Left lung (tissue), 10 donors: ENCODE results near the gene CAPN13. TPM values are rescaled to one million over a fixed set of nuclear protein-coding genes. Genes with fewer than 3 reads are reported as not detected.

ENCODE experiments used
- ATAC-seq: fragments of 200-7000 bp; cut with Tn5 transposase; one replicate; pipeline ENCODE4 v1.9.1; 2020; ENCODE audit warnings: moderate library complexity
- DNase-seq, 4 donors: peaks; one replicate each; pipeline ENCODE4 v3.0.0-alpha.2; 2013 to 2020
- H3K27ac ChIP-seq, 2 donors: fragments of 200-600 bp; sonication (generic) in 1 of 2; one replicate each; pipeline versions ENCODE4 v1.5.0 to v1.8.0; 2020 to 2021
- H3K27me3 ChIP-seq, 2 donors: fragments of 200-600 bp; sonication (generic) in 1 of 2; one replicate each; pipeline versions ENCODE4 v1.5.0 to v1.8.0; 2020 to 2021
- H3K36me3 ChIP-seq, 2 donors: fragments of 200-600 bp; sonication (generic) in 1 of 2; one replicate each; pipeline versions ENCODE4 v1.5.0 to v1.8.0; 2020 to 2021
- H3K4me1 ChIP-seq, 2 donors: fragments of 200-600 bp; one replicate each; pipeline ENCODE4 v1.8.0; 2021
- H3K4me3 ChIP-seq, 2 donors: fragments of 200-600 bp; sonication (generic) in 1 of 2; one replicate each; pipeline versions ENCODE4 v1.5.0 to v1.8.0; 2020 to 2021; ENCODE audit warnings: mild to moderate bottlenecking in 1 of 2
- H3K9me3 ChIP-seq, 2 donors: fragments of 200-600 bp; sonication (generic) in 1 of 2; one replicate each; pipeline versions ENCODE4 v1.5.0 to v1.8.0; 2020 to 2021
- CTCF ChIP-seq, 2 donors: fragments of 200-600 bp; sonication (generic) in 1 of 2; IDR thresholded peaks; one replicate each; pipeline versions ENCODE4 v1.5.0 to v1.8.0; 2021; ENCODE audit warnings: antibody characterized with exemption in 2 of 2
- intact Hi-C, 2 donors: fragments of 100-400 bp; cut with DNase I; formaldehyde crosslinking; loops; one replicate each; pipeline versions ENCODE4 v1.11.2 to v1.14.2; 2022
- polyA plus RNA-seq, 6 donors: library from polyadenylated mRNA; unstranded; fragments of 120-200 nt; gene quantifications; one replicate each; pipeline ENCODE4 v1.2.1, GENCODE V29; 2013; ENCODE audit not compliant: insufficient read length in 6 of 6
- total RNA-seq, 2 donors: library from RNA; stranded (reverse); fragmentation: NEBNext Ultra II Directional; extraction: Animal tissue kit (Norgen Biotek cat#: 25700); gene quantifications; one replicate each; pipeline ENCODE4 v1.2.1, GENCODE V29; 2021
- donor health status: DM: no; HTN: yes; CAD: no.
- donor health status: DM: no; HTN: no; CAD: no.

CAPN13 gene
- total and polyA plus RNA-seq, 8 donors, result 1.1 to 14.9 (median 1.5) TPM

GRCh38 chr2:30686000-30686399 lies 121.2 kb downstream of the CAPN13 start:
- no peak overlapping the region for H3K4me3 ChIP-seq
- H3K9me3 ChIP-seq, result no peaks in the 10 kb centered on the region
- ATAC-seq (peak; percentile 90), DNase-seq (peak in 1 of 4 donors; percentile 21)
- H3K27ac ChIP-seq, result no peak overlapping the region
- no peaks in the 10 kb centered on the region for H3K27me3 ChIP-seq
- TF ChIP-seq CTCF (IDR thresholded peaks at IDR 0.05), result peak in 1 of 2 donors; percentile 15
- intact Hi-C loops, result no loop called here
- peaks cover 0 to 7% of the 10 kb centered on the region in 2 donors for H3K4me1 ChIP-seq
- H3K36me3 ChIP-seq, result no peaks in the 10 kb centered on the region

- DNase-seq (no peak), ATAC-seq (no peak)
- intact Hi-C loops, result no loop called here
- H3K9me3 ChIP-seq, result no peaks in the 10 kb centered on the region
- H3K4me1 ChIP-seq, result peaks cover 0 to 7% of the 10 kb centered on the region in 2 donors
- TF ChIP-seq CTCF (IDR thresholded peaks at IDR 0.05), result no peak
- H3K27ac ChIP-seq, result no peak overlapping the region
- H3K4me3 ChIP-seq, result no peak overlapping the region
- no peaks in the 10 kb centered on the region for H3K36me3 ChIP-seq
- no peaks in the 10 kb centered on the region for H3K27me3 ChIP-seq
Measured at GRCh38 chr2:30684996-30685395, 122.2 kb downstream of the CAPN13 start.

DNA sequence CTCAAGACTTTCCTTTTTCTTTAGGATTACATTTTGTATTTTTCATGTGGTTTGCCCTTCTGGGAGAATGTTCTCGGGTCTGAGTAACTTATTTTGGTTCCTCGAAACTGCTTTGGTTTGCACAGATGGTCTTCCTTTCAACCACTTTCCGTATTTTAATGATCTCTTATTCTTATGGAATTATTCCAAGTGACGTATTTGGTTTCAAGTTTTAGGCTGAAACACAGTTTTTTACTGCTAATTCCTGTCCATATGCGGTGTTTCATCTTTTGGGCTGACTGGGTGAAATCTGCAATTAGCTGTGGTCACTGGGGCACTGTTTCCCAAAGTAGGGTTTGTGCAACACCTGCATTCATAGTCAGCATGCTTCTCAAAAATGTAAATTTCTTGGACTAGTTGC lies 122.7 kb downstream of the CAPN13 start:
- DNase-seq, result peak in 2 of 4 donors; percentile 43 to 60
- TF ChIP-seq CTCF (IDR thresholded peaks at IDR 0.05), result no peak
- Histone ChIP-seq H3K4me3 (no peak overlapping the region), H3K36me3 (no peaks in the 10 kb centered on the region), H3K27ac (no peak overlapping the region), H3K4me1 (peaks cover 0 to 2% of the 10 kb centered on the region in 2 donors), H3K9me3 (no peaks in the 10 kb centered on the region), H3K27me3 (no peaks in the 10 kb centered on the region)
- intact Hi-C loops, result no loop called here
- no peak for ATAC-seq

- H3K9me3 ChIP-seq, result no peaks in the 10 kb centered on the region
- DNase-seq (no peak), ATAC-seq (no peak)
- TF ChIP-seq CTCF (IDR thresholded peaks at IDR 0.05), result no peak
- no peaks in the 10 kb centered on the region for H3K4me1 ChIP-seq
- no peaks in the 10 kb centered on the region for H3K27me3 ChIP-seq
- no peak overlapping the region for H3K4me3 ChIP-seq
- H3K27ac ChIP-seq, result no peak overlapping the region
- intact Hi-C loops, result no loop called here
- no peaks in the 10 kb centered on the region for H3K36me3 ChIP-seq
Measured at GRCh38 chr2:30684026-30684425, 123.2 kb downstream of the CAPN13 start.

DNA sequence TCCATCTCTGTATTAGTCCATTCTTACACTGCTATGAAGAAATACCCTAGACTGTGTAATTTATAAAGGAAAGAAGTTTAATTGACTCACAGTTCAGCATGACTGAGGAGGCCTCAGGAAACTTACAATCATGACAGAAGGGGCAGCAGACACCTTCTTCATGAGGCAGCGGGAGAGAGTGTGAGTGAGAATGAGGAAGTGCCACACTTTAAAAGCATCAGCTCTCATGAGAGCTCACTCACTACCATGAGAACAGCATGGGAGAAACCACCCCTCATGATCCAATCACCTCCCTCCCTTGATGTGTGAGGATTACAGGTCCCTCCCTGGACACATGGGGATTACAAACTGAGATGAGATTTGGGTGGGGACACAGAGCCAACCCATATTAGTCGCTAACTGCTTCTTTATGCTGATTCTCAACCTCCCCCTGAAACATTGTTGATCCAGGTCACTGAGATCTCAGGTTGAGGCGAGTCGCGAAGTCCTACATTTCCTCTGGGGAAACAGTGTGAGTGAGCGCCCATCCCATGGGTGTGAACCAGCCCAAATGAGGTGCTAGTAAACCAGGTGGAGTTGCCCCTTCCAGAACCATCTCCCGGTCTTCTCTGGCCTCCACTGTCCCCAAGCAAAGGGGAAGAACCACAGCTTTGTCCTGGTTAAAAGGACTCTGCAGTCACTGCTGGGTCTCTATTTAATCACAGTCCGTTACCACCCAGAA lies 123.8 kb downstream of the CAPN13 start:
- Histone ChIP-seq H3K27me3 (no peaks in the 10 kb centered on the region), H3K36me3 (no peaks in the 10 kb centered on the region), H3K4me1 (no peaks in the 10 kb centered on the region), H3K9me3 (no peaks in the 10 kb centered on the region), H3K4me3 (no peak overlapping the region), H3K27ac (no peak overlapping the region)
- intact Hi-C loops, result no loop called here
- ATAC-seq, result no peak
- DNase-seq, result no peak
- no peak for TF ChIP-seq CTCF (IDR thresholded peaks at IDR 0.05)
